Common myeloid progenitor, CD34-positive (primary cell): ENCODE measurements around the gene EBF3.

Experiments used
- CTCF ChIA-PET: fragments of 350-600 bp; sonication (Branson Sonifier 250); formaldehyde crosslinking; loops from one replicate; lab custom pipeline; 2021; ENCODE audit warnings: antibody characterized with exemption; lab: Charles Lee
- POLR2A ChIA-PET: fragments of 350-600 bp; sonication (Branson Sonifier 250); formaldehyde crosslinking; loops from one replicate; lab custom pipeline; 2021; ENCODE audit warnings: antibody characterized with exemption; lab: Charles Lee
- DNase-seq, 3 donors: peaks; one replicate each; pipeline versions ENCODE4 v3.0.0 to v3.0.0-alpha.2; 2013
- H3K27ac ChIP-seq, 2 experiments: 1 replicate in 1 of 2; 2 replicates in 1 of 2; pipeline ENCODE4 v1.7.0; 2013; ENCODE audit warnings: inconsistent platforms in 2 of 2, low read length in 2 of 2, mild to moderate bottlenecking in 2 of 2, low read depth in 1 of 2, moderate library complexity in 1 of 2; ENCODE audit not compliant: severe bottlenecking in 2 of 2, insufficient read depth in 1 of 2, poor library complexity in 1 of 2
- H3K27me3 ChIP-seq, 5 experiments: replicated peaks in 2 of 5; 1 replicate in 3 of 5; 2 replicates in 2 of 5; pipeline versions ENCODE4 v1.6.1 to v1.7.0; 2013; ENCODE audit warnings: low read length in 4 of 5, mild to moderate bottlenecking in 2 of 5, moderate library complexity in 2 of 5, inconsistent platforms in 1 of 5; ENCODE audit not compliant: insufficient read depth in 5 of 5, control insufficient read depth in 4 of 5
- H3K36me3 ChIP-seq, 4 experiments: 1 replicate in 2 of 4; 2 replicates in 2 of 4; pipeline versions ENCODE4 v1.6.1 to v1.7.0; 2013; ENCODE audit warnings: low read length in 3 of 4, control low read depth in 1 of 4, mild to moderate bottlenecking in 1 of 4; ENCODE audit not compliant: control insufficient read depth in 4 of 4, insufficient read depth in 4 of 4
- H3K4me1 ChIP-seq, 4 experiments: 1 replicate in 3 of 4; 2 replicates in 1 of 4; pipeline versions ENCODE4 v1.6.1 to v1.7.1; 2013; ENCODE audit warnings: low read length in 3 of 4, mild to moderate bottlenecking in 3 of 4, control low read depth in 1 of 4, inconsistent platforms in 1 of 4, moderate library complexity in 1 of 4; ENCODE audit not compliant: control insufficient read depth in 4 of 4, insufficient read depth in 4 of 4; ENCODE audit errors: control extremely low read depth in 1 of 4
- H3K4me3 ChIP-seq, 7 experiments: 1 replicate in 4 of 7; 2 replicates in 3 of 7; pipeline versions ENCODE4 v1.5.1 to v1.7.0; 2013; ENCODE audit warnings: mild to moderate bottlenecking in 7 of 7, low read length in 6 of 7, moderate library complexity in 6 of 7, inconsistent platforms in 2 of 7, low read depth in 2 of 7, control low read depth in 1 of 7; ENCODE audit not compliant: insufficient read depth in 4 of 7, control insufficient read depth in 1 of 7; ENCODE audit errors: extremely low read depth in 1 of 7
- H3K9me3 ChIP-seq, 5 experiments: 1 replicate in 4 of 5; 2 replicates in 1 of 5; pipeline versions ENCODE4 v1.6.1 to v1.7.1; 2013; ENCODE audit warnings: low read length in 4 of 5, mild to moderate bottlenecking in 2 of 5, inconsistent platforms in 1 of 5, low read depth in 1 of 5, moderate library complexity in 1 of 5; ENCODE audit not compliant: control insufficient read depth in 4 of 5, insufficient read depth in 2 of 5; ENCODE audit errors: control extremely low read depth in 1 of 5
- WGBS: methylation state at CpG from one replicate; pipeline ENCODE4 v1.1.5; 2013; ENCODE audit not compliant: insufficient coverage; 5-methylcytosine and 5-hydroxymethylcytosine counted together

EBF3 gene

GRCh38 chr10:129812398-129812797 is 151.7 kb downstream of the EBF3 start:
- no peaks in the 10 kb centered on the region for H3K36me3 ChIP-seq
- POLR2A ChIA-PET = no interaction called here
- CTCF ChIA-PET = interaction anchor here (0.6 kb wide), 1 partner anchor 306 kb away, joined by 3 read pairs; no protein-coding TSS in a partner anchor
- DNase-seq = no peak
- no peak overlapping the region for H3K4me3 ChIP-seq
- peaks cover 0 to 3% (median 0%) of the 10 kb centered on the region in 5 experiments for H3K9me3 ChIP-seq
- H3K27ac ChIP-seq = no peak overlapping the region
- 98% methylated on average over 6 of the region's 7 CpGs for WGBS
- peaks cover 0 to 7% (median 5%) of the 10 kb centered on the region in 4 experiments for H3K4me1 ChIP-seq
- H3K27me3 ChIP-seq = no peaks in the 10 kb centered on the region

- Histone ChIP-seq H3K4me1 (peaks cover 0 to 7% (median 5%) of the 10 kb centered on the region in 4 experiments), H3K27me3 (no peaks in the 10 kb centered on the region), H3K4me3 (no peak overlapping the region), H3K27ac (no peak overlapping the region), H3K36me3 (no peaks in the 10 kb centered on the region), H3K9me3 (peaks cover 0 to 6% (median 0%) of the 10 kb centered on the region in 5 experiments)
- WGBS = 94% methylated on average over 9 of the region's 9 CpGs
- POLR2A ChIA-PET = no interaction called here
- no peak for DNase-seq
- CTCF ChIA-PET = no interaction called here
Observed at GRCh38 chr10:129811208-129811607, 152.9 kb downstream of the EBF3 start.

- ChIA-PET POLR2A (no interaction called here), CTCF (no interaction called here)
- no peaks in the 10 kb centered on the region for H3K27me3 ChIP-seq
- H3K4me3 ChIP-seq = no peak overlapping the region
- H3K4me1 ChIP-seq = peaks cover 0 to 2% (median under 1%) of the 10 kb centered on the region in 4 experiments
- 97% methylated on average over 11 of the region's 13 CpGs for WGBS
- no peak overlapping the region for H3K27ac ChIP-seq
- DNase-seq = no peak
- H3K36me3 ChIP-seq = no peaks in the 10 kb centered on the region
- peaks cover 0 to 10% (median 3%) of the 10 kb centered on the region in 5 experiments for H3K9me3 ChIP-seq
Observed at GRCh38 chr10:129809841-129810240, 154.2 kb downstream of the EBF3 start.

GRCh38 chr10:129809431-129809830 is 154.6 kb downstream of the EBF3 start:
- no peak overlapping the region for H3K4me3 ChIP-seq
- H3K27ac ChIP-seq = no peak overlapping the region
- H3K9me3 ChIP-seq = peaks cover 0 to 11% (median 3%) of the 10 kb centered on the region in 5 experiments
- H3K4me1 ChIP-seq = no peaks in the 10 kb centered on the region
- 95% methylated on average over 9 of the region's 9 CpGs for WGBS
- no peak for DNase-seq
- no peaks in the 10 kb centered on the region for H3K27me3 ChIP-seq
- POLR2A ChIA-PET = no interaction called here
- no peaks in the 10 kb centered on the region for H3K36me3 ChIP-seq
- CTCF ChIA-PET = no interaction called here

GRCh38 chr10:129808092-129808983 is 155.7 kb downstream of the EBF3 start:
- Histone ChIP-seq H3K36me3 (no peaks in the 10 kb centered on the region), H3K9me3 (peaks cover 0 to 17% (median 4%) of the 10 kb centered on the region in 5 experiments), H3K27me3 (no peaks in the 10 kb centered on the region), H3K27ac (no peak overlapping the region), H3K4me3 (no peak overlapping the region), H3K4me1 (no peaks in the 10 kb centered on the region)
- ChIA-PET POLR2A (no interaction called here), CTCF (no interaction called here)
- WGBS = 96% methylated on average over 25 of the region's 26 CpGs
- DNase-seq = no peak

GRCh38 chr10:129807211-129807610 is 156.9 kb downstream of the EBF3 start:
- H3K27ac ChIP-seq = no peak overlapping the region
- DNase-seq = no peak
- H3K9me3 ChIP-seq = peaks cover 2 to 21% (median 4%) of the 10 kb centered on the region in 5 experiments
- no peak overlapping the region for H3K4me3 ChIP-seq
- H3K36me3 ChIP-seq = no peaks in the 10 kb centered on the region
- no peaks in the 10 kb centered on the region for H3K27me3 ChIP-seq
- CTCF ChIA-PET = no interaction called here
- H3K4me1 ChIP-seq = no peaks in the 10 kb centered on the region
- WGBS = 68% methylated on average over 4 of the region's 7 CpGs
- POLR2A ChIA-PET = no interaction called here

GRCh38 chr10:129800796-129801340 is 163.2 kb downstream of the EBF3 start:
- POLR2A ChIA-PET = no interaction called here
- 93% methylated on average over 12 of the region's 14 CpGs for WGBS

More at GRCh38 chr10:129800796-129801340, 163.2 kb downstream of the EBF3 start:
- CTCF ChIA-PET = no interaction called here
- H3K27ac ChIP-seq = no peak overlapping the region
- no peaks in the 10 kb centered on the region for H3K36me3 ChIP-seq
- H3K9me3 ChIP-seq = peaks cover 3 to 18% (median 4%) of the 10 kb centered on the region in 5 experiments
- peaks cover 0 to 3% (median 0%) of the 10 kb centered on the region in 5 experiments for H3K27me3 ChIP-seq
- no peak overlapping the region for H3K4me3 ChIP-seq
- peaks cover 0 to 10% (median 4%) of the 10 kb centered on the region in 4 experiments for H3K4me1 ChIP-seq
- DNase-seq = no peak
